NCI-H1092 treated with DMSO at 0.1 percent for 48 hours (cell line): ENCODE results near the gene RUFY3.
A peak's percentile ranks its signal among the peaks of the same experiment; 100 is the strongest.
"Not testable (repeated sequence)": the region's sequence is repeated elsewhere in the genome, so short reads cannot be mapped to it uniquely, and the experiment has no call there.

Source experiments
- DNase-seq: peaks from one replicate; lab custom pipeline; 2025; lab: John Stamatoyannopoulos, UW

The RUFY3 gene

GRCh38 chr4:70706044-70706461, 15.7 kb upstream of the RUFY3 start:
- no peak for DNase-seq

- DNase-seq: no peak
Observed at GRCh38 chr4:70706516-70706915, 15.2 kb upstream of the RUFY3 start.

DNA sequence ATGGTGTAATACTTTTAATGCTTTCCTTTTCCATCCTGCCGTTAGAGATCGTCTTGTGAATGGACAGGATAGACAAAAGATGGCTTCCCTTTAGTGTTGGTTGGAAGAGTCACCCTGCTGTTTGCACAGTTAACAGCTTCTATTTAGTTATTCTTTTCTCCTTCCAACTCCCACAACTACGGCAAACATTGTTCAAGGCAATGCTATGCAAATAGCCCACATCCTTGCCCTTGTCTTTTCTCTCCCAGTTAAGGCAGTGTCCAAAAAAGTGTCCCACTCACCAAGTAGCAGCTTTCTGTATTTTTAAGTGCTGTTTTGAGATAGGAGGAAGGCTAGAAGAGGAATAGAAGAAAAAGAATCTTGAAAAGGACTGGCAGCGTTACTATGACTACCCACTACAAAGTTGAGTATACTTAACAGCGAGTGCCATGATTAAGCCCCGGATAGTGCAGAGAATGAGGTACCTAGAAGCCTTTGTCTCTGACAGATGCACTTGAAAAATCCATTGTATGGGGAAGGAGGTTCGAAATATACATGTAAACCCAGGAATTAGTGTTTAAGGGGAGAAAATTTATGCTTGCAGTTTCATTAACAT, 12.1 kb upstream of the RUFY3 start:
- no peak for DNase-seq

DNA sequence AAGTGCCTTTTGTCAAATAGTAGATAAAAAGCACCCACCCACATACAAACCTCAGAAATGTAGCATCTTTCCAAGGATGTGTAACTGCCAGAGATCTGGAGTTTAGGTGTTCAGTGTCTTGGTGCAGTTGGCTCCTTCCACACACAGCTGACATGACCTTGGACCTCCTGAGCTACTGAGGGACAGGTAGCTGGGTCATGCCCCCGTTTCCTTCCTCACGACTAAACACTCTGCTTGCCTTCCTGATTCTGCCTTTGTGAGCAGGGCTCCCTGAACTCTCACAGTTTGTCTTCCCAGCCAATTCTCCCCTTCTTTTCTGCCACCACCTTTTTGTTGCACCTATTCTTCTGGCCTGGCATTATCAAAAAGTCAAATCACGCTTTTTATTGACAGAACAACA, 10.2 kb upstream of the RUFY3 start:
- DNase-seq: no peak

DNA sequence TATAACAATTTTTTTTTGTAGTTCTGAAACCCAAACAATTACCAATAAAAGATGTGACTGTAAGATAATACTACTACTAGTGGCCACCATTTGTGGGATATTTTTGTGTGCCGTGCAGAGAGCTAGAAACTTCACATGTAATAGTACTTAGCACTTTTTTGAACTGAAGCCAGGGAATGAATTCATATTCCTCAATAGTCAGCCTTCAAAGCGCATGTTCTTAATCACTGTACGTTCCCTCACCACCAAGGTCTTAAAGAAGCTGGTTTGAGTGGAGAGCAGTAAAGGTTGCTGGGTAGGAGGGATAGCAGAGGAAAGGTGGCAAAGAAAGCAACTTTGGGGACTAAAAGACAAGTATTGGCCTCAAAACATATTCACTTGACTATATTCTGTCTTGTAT, 9.6 kb upstream of the RUFY3 start:
- DNase-seq: no peak

DNA sequence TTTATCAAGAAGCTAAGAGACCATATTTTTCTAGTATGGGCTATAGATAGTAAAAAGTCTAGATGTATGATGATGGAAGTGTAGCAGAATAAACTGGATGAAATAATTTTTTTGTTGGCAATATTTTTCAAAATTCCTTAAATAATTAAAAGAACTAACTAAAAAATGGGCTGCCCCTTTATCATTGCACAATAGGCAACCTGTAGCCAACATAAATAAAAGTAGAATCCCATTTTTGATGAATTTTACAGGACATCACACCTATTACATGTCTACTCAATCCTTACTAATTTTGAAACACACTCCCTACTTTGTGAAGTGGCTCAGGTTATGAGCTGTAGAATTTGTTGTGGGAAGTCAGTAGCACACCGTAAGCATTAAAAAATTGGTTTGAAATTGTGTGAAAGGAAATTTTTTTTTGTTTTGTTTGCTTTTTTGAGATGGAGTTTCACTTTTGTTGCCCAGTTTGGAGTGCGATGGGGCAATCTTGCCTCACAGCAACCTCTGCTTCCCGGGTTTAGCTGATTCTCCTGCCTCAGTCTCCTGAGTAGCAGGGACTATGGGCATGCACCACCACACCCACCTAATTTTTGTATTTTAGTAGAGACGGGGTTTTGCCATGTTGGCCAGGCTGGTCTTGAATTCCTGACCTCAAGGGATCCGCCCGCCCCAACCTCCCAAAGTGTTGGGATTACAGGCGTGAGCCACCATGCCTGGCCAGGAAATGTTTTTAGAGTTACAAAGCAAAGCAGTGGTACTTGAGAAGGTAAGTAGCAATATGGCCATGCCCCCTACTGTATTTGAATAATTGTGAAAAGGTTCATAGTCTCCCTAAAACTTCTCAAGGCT, 8.9 kb upstream of the RUFY3 start:
- DNase-seq: no peak

- no peak for DNase-seq
Observed at GRCh38 chr4:70713453-70714078, 8.2 kb upstream of the RUFY3 start.

- no peak for DNase-seq
Observed at GRCh38 chr4:70714079-70714887, 7.5 kb upstream of the RUFY3 start.

- no peak for DNase-seq
Observed at GRCh38 chr4:70715097-70715496, 6.7 kb upstream of the RUFY3 start.

DNA sequence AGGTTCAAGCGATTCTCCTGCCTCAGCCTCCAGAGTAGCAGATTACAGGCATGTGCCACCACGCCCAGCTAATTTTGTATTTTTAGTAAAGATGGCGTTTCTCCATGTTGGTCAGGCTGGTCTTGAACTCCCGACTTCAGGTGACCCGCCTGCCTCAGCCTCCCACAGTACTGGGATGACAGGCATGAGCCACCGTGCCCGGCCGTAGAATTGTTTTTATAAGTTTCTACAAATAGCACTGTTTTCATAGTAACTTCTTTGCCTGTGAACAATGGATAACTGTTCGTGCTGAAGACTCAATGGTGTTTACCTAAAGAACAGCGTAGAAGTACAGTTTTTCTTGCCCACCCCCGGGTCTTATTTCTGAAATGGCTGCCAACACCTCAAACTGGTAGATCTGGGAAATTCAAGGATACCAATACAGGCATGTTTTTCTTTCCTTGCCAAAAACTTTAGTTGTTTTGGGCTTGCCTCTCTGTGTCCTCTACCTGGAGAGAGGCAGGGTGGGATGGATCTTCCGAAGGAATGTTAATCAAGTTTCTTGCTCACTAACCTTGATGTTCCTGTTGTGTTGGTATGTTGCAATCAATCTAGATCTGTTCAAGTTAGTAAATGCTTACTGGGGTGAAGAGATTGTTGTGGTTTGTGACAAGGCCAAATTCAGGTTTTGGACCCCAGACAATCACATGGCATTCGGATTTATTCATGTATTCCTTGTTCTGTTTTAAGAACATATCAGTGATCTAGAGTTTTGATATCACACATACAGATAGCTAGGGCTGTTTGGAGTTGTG, 2.8 kb upstream of the RUFY3 start:
- no peak for DNase-seq

- peak; percentile 35 for DNase-seq
Observed at GRCh38 chr4:70722199-70722791, 531 bp downstream of the RUFY3 start.

- no peak for DNase-seq
Observed at GRCh38 chr4:70724463-70724862, 2.7 kb downstream of the RUFY3 start.

GRCh38 chr4:70725633-70726032, 3.9 kb downstream of the RUFY3 start:
- no peak for DNase-seq

GRCh38 chr4:70726515-70726914, 4.8 kb downstream of the RUFY3 start:
- not testable (repeated sequence) for DNase-seq

GRCh38 chr4:70728091-70728490, 6.3 kb downstream of the RUFY3 start:
- no peak for DNase-seq

- DNase-seq: not testable (repeated sequence)
Observed at GRCh38 chr4:70732878-70733277, 11.1 kb downstream of the RUFY3 start.

DNA sequence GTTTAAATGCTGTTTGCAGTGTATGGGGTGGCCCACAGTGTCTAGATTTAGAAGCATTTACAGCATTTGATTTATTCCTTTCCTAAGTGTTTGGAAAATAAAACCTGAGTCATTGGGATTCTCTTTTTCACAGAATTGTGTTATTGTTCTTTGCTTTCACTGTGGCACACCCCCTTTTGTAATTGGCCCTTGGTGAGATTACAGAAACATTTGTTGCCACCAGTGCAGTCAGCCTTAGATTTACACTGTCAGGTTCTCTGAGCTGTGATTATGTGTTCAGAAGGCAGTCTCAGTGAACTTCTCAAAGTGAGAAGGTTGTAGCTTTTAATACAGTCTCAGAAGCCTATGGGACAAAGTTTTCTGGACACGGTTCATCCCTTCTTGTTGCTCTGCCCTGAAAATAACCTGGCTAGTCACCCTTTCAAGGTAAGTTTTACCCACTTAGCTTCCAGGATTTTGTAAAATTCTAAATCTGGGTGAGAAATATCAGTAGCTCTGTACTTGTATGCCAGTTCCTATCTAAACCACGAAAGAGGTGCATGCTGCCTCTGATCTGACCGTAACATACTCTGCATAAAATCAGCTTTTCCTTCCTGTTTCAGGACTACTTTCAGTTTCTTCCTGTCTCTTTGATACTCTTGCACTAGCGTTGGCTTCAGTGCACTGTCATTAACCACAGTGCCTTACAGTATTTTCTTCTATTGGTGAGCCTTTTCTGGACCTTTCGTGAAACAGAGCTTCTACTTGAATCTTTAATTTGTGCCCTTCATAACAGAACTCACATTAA, 12.6 kb downstream of the RUFY3 start:
- no peak for DNase-seq

GRCh38 chr4:70734971-70735370, 13.2 kb downstream of the RUFY3 start:
- DNase-seq: no peak

- not testable (repeated sequence) for DNase-seq
Observed at GRCh38 chr4:70735915-70736314, 14.2 kb downstream of the RUFY3 start.

DNA sequence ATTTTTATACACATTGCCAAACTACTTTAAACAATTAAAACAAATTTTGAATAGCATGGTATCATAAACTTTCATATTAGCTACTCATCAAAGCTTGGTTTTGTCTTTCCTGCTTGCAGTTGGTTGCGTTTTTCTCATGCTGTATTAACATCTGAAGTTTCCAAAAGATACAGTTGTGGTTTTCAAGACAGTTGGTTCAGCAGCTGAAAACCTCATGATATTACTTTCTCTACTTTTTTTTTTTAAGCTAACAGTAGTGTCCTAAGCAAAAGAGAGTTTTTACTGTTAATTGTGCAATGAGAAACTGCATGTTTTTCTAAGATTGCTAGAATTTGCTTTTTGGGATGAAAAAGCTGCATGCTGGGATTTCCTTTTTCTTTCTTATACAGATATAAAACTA, 15.2 kb downstream of the RUFY3 start:
- DNase-seq: no peak
